HG03196 (cell line): ENCODE measurements around the gene FAM13C.

Experiments used
- ATAC-seq: cut with Tn5 transposase; IDR thresholded peaks from one replicate; pipeline ENCODE4 v1.9.1; 2021; ENCODE audit not compliant: unreplicated experiment

FAM13C gene

GRCh38 chr10:59320355-59320754 is 42.0 kb downstream of the FAM13C start:
- no peak for ATAC-seq

- no peak for ATAC-seq
Observed at GRCh38 chr10:59319854-59320253, 42.5 kb downstream of the FAM13C start.

GRCh38 chr10:59317066-59317465 is 45.3 kb downstream of the FAM13C start:
- no peak for ATAC-seq

GRCh38 chr10:59315465-59315864 is 46.9 kb downstream of the FAM13C start:
- ATAC-seq: no peak

GRCh38 chr10:59314268-59314667 is 48.1 kb downstream of the FAM13C start:
- ATAC-seq: no peak

GRCh38 chr10:59312247-59312646 is 50.1 kb downstream of the FAM13C start:
- ATAC-seq: no peak

GRCh38 chr10:59311025-59311424 is 51.3 kb downstream of the FAM13C start:
- no peak for ATAC-seq

GRCh38 chr10:59310324-59310914 is 51.9 kb downstream of the FAM13C start:
- no peak for ATAC-seq

- ATAC-seq: no peak
Observed at GRCh38 chr10:59304521-59305097, 57.7 kb downstream of the FAM13C start.

- ATAC-seq: no peak
Observed at GRCh38 chr10:59303018-59303417, 59.3 kb downstream of the FAM13C start.

- ATAC-seq: no peak
Observed at GRCh38 chr10:59302381-59302780, 60.0 kb downstream of the FAM13C start.

- ATAC-seq: no peak
Observed at GRCh38 chr10:59301067-59301754, 61.1 kb downstream of the FAM13C start.

- ATAC-seq: no peak
Observed at GRCh38 chr10:59300386-59300785, 62.0 kb downstream of the FAM13C start.

- ATAC-seq: no peak
Observed at GRCh38 chr10:59299933-59300332, 62.4 kb downstream of the FAM13C start.

GRCh38 chr10:59290448-59290847 is 71.9 kb downstream of the FAM13C start:
- ATAC-seq: no peak

GRCh38 chr10:59289853-59290252 is 72.5 kb downstream of the FAM13C start:
- ATAC-seq: no peak

- ATAC-seq: no peak
Observed at GRCh38 chr10:59287587-59288255, 74.6 kb downstream of the FAM13C start.

GRCh38 chr10:59285848-59286247 is 76.5 kb downstream of the FAM13C start:
- no peak for ATAC-seq

GRCh38 chr10:59285073-59285472 is 77.3 kb downstream of the FAM13C start:
- no peak for ATAC-seq

- no peak for ATAC-seq
Observed at GRCh38 chr10:59284118-59284975, 78.0 kb downstream of the FAM13C start.

GRCh38 chr10:59283456-59284091 is 78.8 kb downstream of the FAM13C start:
- ATAC-seq: no peak
